ENCODE data around the gene SLC22A3.

DNA sequence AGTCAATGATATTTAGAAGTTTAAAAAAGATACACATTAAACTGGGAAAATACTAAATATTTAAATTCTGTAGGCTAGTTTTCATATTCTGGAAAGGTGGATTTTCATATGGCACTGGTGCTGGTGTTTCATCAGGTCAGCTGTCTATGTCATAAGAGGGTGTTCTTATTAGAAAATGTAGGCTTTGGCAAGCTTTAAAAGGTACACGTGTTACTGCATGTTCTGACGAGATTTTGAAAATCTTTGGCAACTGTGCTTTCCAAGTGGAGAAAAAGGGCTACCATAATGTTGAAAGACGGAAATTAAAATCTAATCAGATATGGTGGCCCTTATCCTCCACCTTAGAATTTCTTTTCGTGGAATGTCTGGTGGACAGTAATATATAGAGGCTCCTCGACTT, 30.0 kb downstream of the SLC22A3 start:
- TF ChIP-seq, protein P1, sequence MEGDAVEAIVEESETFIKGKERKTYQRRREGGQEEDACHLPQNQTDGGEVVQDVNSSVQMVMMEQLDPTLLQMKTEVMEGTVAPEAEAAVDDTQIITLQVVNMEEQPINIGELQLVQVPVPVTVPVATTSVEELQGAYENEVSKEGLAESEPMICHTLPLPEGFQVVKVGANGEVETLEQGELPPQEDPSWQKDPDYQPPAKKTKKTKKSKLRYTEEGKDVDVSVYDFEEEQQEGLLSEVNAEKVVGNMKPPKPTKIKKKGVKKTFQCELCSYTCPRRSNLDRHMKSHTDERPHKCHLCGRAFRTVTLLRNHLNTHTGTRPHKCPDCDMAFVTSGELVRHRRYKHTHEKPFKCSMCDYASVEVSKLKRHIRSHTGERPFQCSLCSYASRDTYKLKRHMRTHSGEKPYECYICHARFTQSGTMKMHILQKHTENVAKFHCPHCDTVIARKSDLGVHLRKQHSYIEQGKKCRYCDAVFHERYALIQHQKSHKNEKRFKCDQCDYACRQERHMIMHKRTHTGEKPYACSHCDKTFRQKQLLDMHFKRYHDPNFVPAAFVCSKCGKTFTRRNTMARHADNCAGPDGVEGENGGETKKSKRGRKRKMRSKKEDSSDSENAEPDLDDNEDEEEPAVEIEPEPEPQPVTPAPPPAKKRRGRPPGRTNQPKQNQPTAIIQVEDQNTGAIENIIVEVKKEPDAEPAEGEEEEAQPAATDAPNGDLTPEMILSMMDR (conservative IDR thresholded peaks at IDR 0.05 in 1 of 2, IDR thresholded peaks at IDR 0.05 in 1 of 2; ENCODE audit: extremely low read depth in 1 of 2, insufficient read depth in 1 of 2, low read depth in 1 of 2, low read length in 2 of 2): no peak
- no peak for TF ChIP-seq EZH2 (IDR thresholded peaks at IDR 0.05; ENCODE audit: borderline replicate concordance, low read length)

Data from mammary epithelial cell (primary cell).